ENCODE measurements around the gene CCDC102A.

Gene CCDC102A

DNA sequence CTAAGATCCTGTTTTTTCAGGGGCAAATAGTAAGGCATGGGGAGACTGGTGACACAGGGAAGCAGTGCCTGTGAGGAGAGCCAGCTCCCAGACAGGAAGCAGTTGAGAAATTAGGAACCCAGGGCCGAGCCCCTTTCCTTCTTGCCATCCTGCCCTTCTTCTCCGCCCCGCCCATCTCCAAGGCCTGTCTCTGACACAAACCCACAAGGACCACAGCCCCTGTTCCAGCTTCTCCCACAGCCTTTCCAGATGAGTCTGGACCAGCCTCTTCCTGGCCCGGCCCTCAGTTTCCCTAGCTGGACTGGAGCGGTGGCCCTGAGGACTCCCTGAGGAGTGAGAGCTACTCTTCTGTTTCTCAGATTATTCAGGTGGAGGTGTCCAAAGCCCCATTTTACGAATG is 9.9 kb downstream of the CCDC102A start:
- ATAC-seq (ENCODE audit: low read depth) (no peak), DNase-seq (ENCODE audit: low spot score) (no peak)
- Histone ChIP-seq H3K9me3 (ENCODE audit: severe bottlenecking) (no peaks in the 10 kb centered on the region), H3K27me3 (ENCODE audit: insufficient read depth, poor library complexity, severe bottlenecking) (no peaks in the 10 kb centered on the region), H3K27ac (ENCODE audit: poor library complexity, severe bottlenecking) (no peak overlapping the region), H3K4me3 (ENCODE audit: severe bottlenecking) (no peak overlapping the region), H3K36me3 (ENCODE audit: low read depth) (no peaks in the 10 kb centered on the region), H3K4me1 (ENCODE audit: insufficient read depth, poor library complexity, severe bottlenecking) (peaks cover 9% of the 10 kb centered on the region)
- TF ChIP-seq, protein P1, sequence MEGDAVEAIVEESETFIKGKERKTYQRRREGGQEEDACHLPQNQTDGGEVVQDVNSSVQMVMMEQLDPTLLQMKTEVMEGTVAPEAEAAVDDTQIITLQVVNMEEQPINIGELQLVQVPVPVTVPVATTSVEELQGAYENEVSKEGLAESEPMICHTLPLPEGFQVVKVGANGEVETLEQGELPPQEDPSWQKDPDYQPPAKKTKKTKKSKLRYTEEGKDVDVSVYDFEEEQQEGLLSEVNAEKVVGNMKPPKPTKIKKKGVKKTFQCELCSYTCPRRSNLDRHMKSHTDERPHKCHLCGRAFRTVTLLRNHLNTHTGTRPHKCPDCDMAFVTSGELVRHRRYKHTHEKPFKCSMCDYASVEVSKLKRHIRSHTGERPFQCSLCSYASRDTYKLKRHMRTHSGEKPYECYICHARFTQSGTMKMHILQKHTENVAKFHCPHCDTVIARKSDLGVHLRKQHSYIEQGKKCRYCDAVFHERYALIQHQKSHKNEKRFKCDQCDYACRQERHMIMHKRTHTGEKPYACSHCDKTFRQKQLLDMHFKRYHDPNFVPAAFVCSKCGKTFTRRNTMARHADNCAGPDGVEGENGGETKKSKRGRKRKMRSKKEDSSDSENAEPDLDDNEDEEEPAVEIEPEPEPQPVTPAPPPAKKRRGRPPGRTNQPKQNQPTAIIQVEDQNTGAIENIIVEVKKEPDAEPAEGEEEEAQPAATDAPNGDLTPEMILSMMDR (IDR thresholded peaks at IDR 0.05; ENCODE audit: poor library complexity, severe bottlenecking) = no peak

DNA sequence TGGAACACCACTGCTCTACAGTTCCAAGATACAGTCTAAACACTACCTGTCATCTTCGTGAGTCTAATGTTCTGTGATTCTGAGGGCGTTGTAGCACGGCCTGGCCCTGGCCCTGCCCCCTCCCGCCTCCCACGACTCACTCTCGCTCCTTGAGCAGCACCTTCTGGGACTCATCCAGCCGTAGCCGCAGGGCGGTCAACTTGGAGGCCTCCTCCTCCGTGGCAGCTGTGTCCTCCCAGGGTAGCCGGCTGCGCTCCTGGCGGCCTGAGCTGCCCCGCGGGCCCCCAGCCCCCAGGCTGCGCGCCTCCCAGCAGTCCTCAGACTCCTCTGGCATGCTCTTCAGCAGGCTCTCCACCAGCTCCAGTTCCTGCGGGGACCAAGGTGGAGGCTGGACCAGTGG is 10.6 kb downstream of the CCDC102A start:
- H3K9me3 ChIP-seq (ENCODE audit: severe bottlenecking) = no peaks in the 10 kb centered on the region
- peak; percentile 32; the same call in 1 of the 3 replicates for ATAC-seq (ENCODE audit: low read depth)
- no peaks in the 10 kb centered on the region for H3K36me3 ChIP-seq (ENCODE audit: low read depth)
- H3K4me3 ChIP-seq (ENCODE audit: severe bottlenecking) = no peak overlapping the region
- no peak for DNase-seq (ENCODE audit: low spot score)
- no peaks in the 10 kb centered on the region for H3K27me3 ChIP-seq (ENCODE audit: insufficient read depth, poor library complexity, severe bottlenecking)
- TF ChIP-seq, protein P1 (IDR thresholded peaks at IDR 0.05; ENCODE audit: poor library complexity, severe bottlenecking) = no peak
- H3K4me1 ChIP-seq (ENCODE audit: insufficient read depth, poor library complexity, severe bottlenecking) = peaks cover 9% of the 10 kb centered on the region
- H3K27ac ChIP-seq (ENCODE audit: poor library complexity, severe bottlenecking) = no peak overlapping the region

DNA sequence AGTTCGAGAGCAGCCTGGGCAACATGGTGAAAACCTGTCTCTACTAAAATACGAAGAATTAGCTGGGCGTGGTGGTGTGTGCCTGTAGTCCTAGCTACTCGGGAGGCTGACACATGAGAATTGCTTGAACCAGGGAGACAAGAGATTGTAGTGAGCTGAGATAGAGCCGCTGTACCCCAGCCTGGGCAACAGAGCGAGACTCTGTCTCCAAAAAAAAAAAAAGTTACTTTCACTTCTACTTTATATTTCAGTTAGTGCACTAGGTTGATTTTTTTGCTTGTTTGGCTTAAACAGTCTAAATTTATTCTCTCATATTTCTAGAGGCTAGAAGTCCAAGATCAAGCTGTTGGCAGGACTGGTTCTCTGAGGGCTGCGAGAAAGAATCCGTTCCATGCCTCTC is 13.4 kb downstream of the CCDC102A start:
- Histone ChIP-seq H3K4me3 (ENCODE audit: severe bottlenecking) (no peak overlapping the region), H3K36me3 (ENCODE audit: low read depth) (no peaks in the 10 kb centered on the region), H3K27ac (ENCODE audit: poor library complexity, severe bottlenecking) (no peak overlapping the region), H3K9me3 (ENCODE audit: severe bottlenecking) (no peaks in the 10 kb centered on the region), H3K27me3 (ENCODE audit: insufficient read depth, poor library complexity, severe bottlenecking) (no peaks in the 10 kb centered on the region), H3K4me1 (ENCODE audit: insufficient read depth, poor library complexity, severe bottlenecking) (no peaks in the 10 kb centered on the region)
- DNase-seq (ENCODE audit: low spot score) (no peak), ATAC-seq (ENCODE audit: low read depth) (no peak)
- TF ChIP-seq, protein P1 (IDR thresholded peaks at IDR 0.05; ENCODE audit: poor library complexity, severe bottlenecking) = no peak

DNA sequence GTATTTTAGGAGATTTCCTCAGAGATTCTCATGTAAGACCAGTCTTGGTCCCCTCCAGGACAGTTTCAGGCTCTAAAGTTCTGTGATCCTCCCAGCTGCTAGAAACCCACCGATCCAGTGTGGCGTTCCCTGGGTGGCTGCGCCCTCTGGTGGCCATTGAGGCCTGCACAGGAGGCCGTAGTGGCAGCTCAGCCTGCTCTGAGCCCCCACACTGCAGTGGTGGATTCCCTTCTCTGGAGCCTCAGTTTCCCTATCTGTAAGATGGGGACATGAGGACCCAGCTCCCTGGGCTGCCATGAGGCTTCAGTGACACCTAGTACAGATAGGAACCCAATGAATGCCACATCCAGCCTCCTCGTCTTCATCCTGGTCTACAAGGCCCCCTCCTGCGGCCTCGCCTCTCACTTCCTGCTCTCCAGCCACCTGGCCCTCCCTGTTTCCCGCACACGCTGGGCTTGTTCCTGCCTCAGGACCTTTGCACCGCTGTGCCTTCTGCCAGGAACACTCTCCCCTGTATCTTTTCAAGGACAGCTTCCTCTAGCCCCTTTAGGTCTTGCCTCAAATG is 16.5 kb downstream of the CCDC102A start:
- TF ChIP-seq, protein P1 (IDR thresholded peaks at IDR 0.05; ENCODE audit: poor library complexity, severe bottlenecking) = peak; percentile 94
- H3K27ac ChIP-seq (ENCODE audit: poor library complexity, severe bottlenecking) = no peak overlapping the region
- H3K36me3 ChIP-seq (ENCODE audit: low read depth) = no peaks in the 10 kb centered on the region
- no peak for DNase-seq (ENCODE audit: low spot score)
- H3K9me3 ChIP-seq (ENCODE audit: severe bottlenecking) = no peaks in the 10 kb centered on the region
- ATAC-seq (ENCODE audit: low read depth) = peak; percentile 82
- H3K4me3 ChIP-seq (ENCODE audit: severe bottlenecking) = no peak overlapping the region
- no peaks in the 10 kb centered on the region for H3K4me1 ChIP-seq (ENCODE audit: insufficient read depth, poor library complexity, severe bottlenecking)
- no peaks in the 10 kb centered on the region for H3K27me3 ChIP-seq (ENCODE audit: insufficient read depth, poor library complexity, severe bottlenecking)

DNA sequence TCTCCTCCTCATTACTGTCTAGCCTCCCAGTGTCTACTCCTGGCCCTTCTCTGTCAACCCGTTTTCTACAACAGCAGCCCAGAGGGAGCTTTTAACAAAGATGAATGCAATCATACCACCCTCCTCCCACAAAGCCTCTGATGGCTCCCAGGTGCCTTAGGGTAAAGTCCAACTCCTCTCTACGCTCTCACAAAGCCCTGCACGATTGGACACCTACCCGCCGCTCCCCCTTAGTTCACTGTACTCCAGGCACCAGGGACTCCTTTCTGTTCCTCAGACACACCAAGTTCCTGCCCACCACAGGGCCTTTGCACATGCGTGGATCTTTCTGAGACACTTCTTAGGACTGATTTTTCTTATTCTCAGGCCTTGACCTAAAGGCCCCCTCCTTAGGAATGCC is 17.4 kb downstream of the CCDC102A start:
- Histone ChIP-seq H3K27me3 (ENCODE audit: insufficient read depth, poor library complexity, severe bottlenecking) (no peaks in the 10 kb centered on the region), H3K36me3 (ENCODE audit: low read depth) (no peaks in the 10 kb centered on the region), H3K9me3 (ENCODE audit: severe bottlenecking) (no peaks in the 10 kb centered on the region), H3K27ac (ENCODE audit: poor library complexity, severe bottlenecking) (no peak overlapping the region), H3K4me1 (ENCODE audit: insufficient read depth, poor library complexity, severe bottlenecking) (no peaks in the 10 kb centered on the region), H3K4me3 (ENCODE audit: severe bottlenecking) (no peak overlapping the region)
- no peak for ATAC-seq (ENCODE audit: low read depth)
- DNase-seq (ENCODE audit: low spot score) = no peak
- TF ChIP-seq, protein P1 (IDR thresholded peaks at IDR 0.05; ENCODE audit: poor library complexity, severe bottlenecking) = no peak

Measured in RWPE2 (cell line).